Keratinocyte (primary cell): ENCODE measurements around the gene CCDC192.

ENCODE experiments used
- CTCF ChIP-seq, 3 experiments: IDR thresholded peaks in 1 of 3; conservative IDR thresholded peaks in 1 of 3; optimal IDR thresholded peaks in 1 of 3; 2 replicates in 2 of 3; 3 replicates in 1 of 3; pipeline versions ENCODE3 to v1.5.1; 2011; ENCODE audit warnings: low read length in 3 of 3, mild to moderate bottlenecking in 3 of 3, moderate library complexity in 2 of 3, control low read depth in 1 of 3, inconsistent platforms in 1 of 3; ENCODE audit not compliant: insufficient read depth in 2 of 3; ENCODE audit errors: extremely low read depth in 1 of 3
- EZH2 ChIP-seq: IDR thresholded peaks from one replicate; pipeline ENCODE4 v1.6.1; 2012; ENCODE audit warnings: inconsistent platforms, mild to moderate bottlenecking, low read length, moderate library complexity

DNA sequence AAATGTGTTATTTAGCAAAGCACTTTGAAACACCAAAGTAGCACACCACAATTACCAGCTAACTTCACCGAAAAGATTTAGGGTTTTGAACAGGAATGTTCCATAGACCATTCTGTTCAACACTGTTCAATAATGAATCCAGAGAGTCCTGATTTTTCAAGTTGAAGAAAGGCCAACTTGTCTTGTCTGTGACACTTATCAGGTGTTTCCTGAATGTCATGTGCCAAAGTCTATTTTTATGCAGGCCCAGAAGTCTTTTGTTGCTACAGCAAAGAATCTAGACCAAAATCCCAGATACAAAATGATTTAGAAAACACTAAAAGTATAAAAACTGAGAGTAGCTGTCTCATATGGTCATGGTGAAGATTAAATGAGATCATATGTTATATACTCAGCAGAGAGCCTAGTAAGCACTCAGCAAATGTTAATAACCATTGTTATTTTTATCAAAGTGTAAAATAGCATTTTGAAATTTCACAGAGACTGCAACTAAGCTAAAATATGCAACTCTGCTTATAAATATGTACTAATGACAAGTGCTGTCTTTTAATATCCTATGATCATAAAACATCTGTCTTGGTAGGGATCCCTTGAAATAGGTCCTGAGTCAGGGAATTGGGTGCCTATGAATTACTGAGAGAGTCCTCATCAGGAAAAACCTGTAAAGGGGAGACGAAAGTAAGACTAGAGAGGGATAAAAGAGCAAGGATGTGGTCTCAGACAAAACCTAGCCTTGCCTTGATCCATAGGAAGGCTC is 258.0 kb downstream of the CCDC192 start:
- TF ChIP-seq CTCF (optimal IDR thresholded peaks at IDR 0.05 in 1 of 3, IDR thresholded peaks at IDR 0.05 in 1 of 3, conservative IDR thresholded peaks at IDR 0.05 in 1 of 3; ENCODE audit: extremely low read depth in 1 of 3, insufficient read depth in 2 of 3, low read length in 3 of 3) = no peak
- no peak for TF ChIP-seq EZH2
